HG03039 (cell line): ENCODE results near the gene SUN3.
A peak's percentile ranks its signal among the peaks of the same experiment; 100 is the strongest.
"Not testable (repeated sequence)": the region's sequence is repeated elsewhere in the genome, so short reads cannot be mapped to it uniquely, and the experiment has no call there.

Experiments
- ATAC-seq: cut with Tn5 transposase; IDR thresholded peaks from one replicate; pipeline ENCODE4 v1.9.1; 2021; ENCODE audit warnings: mild to moderate bottlenecking, moderate library complexity; ENCODE audit not compliant: unreplicated experiment

SUN3 gene

GRCh38 chr7:47946581-47947354 is 82.1 kb downstream of the SUN3 start:
- ATAC-seq, result no peak

GRCh38 chr7:47945261-47946015 is 83.5 kb downstream of the SUN3 start:
- ATAC-seq, result no peak

GRCh38 chr7:47944536-47945260 is 84.2 kb downstream of the SUN3 start:
- ATAC-seq, result no peak

GRCh38 chr7:47943676-47944474 is 85.0 kb downstream of the SUN3 start:
- no peak for ATAC-seq

GRCh38 chr7:47942651-47943050 is 86.3 kb downstream of the SUN3 start:
- ATAC-seq, result not testable (repeated sequence)

GRCh38 chr7:47942132-47942531 is 86.8 kb downstream of the SUN3 start:
- no peak for ATAC-seq

- ATAC-seq, result no peak
Observed at GRCh38 chr7:47941136-47941844, 87.6 kb downstream of the SUN3 start.

GRCh38 chr7:47940088-47941013 is 88.6 kb downstream of the SUN3 start:
- ATAC-seq, result no peak

- no peak for ATAC-seq
Observed at GRCh38 chr7:47939425-47940036, 89.4 kb downstream of the SUN3 start.

GRCh38 chr7:47938574-47939165 is 90.2 kb downstream of the SUN3 start:
- no peak for ATAC-seq

- peak; percentile 38 for ATAC-seq
Observed at GRCh38 chr7:47937711-47938573, 91.0 kb downstream of the SUN3 start.
